Peyer's patch (tissue), 4 donors: Measurements from ENCODE around the gene PLA2G2F. TPM values are rescaled to one million over a fixed set of nuclear protein-coding genes. Genes with fewer than 3 reads are reported as not detected.

Experiments
- DNase-seq, 3 donors: peaks; one replicate each; pipeline ENCODE4 v3.0.0-alpha.2; 2017 to 2019
- H3K27ac ChIP-seq, 4 donors: fragments of 200-600 bp; sonication (generic); one replicate each; pipeline ENCODE4 v1.5.1; 2016 to 2019
- H3K27me3 ChIP-seq, 2 donors: fragments of 200-600 bp; sonication (generic); one replicate each; pipeline ENCODE4 v1.5.1; 2019
- H3K36me3 ChIP-seq, 3 donors: fragments of 200-600 bp; sonication (generic); one replicate each; pipeline ENCODE4 v1.5.1; 2016 to 2019
- H3K4me1 ChIP-seq, 4 donors: fragments of 200-600 bp; sonication (generic); one replicate each; pipeline ENCODE4 v1.5.1; 2016 to 2019
- H3K4me3 ChIP-seq, 4 donors: fragments of 200-600 bp; sonication (generic); 1 replicate in 3 of 4; 2 replicates in 1 of 4; pipeline ENCODE4 v1.5.1; 2016 to 2019; ENCODE audit warnings: mild to moderate bottlenecking in 1 of 4
- H3K9me3 ChIP-seq, 4 donors: fragments of 200-600 bp; sonication (generic); one replicate each; pipeline ENCODE4 v1.5.1; 2016 to 2019; ENCODE audit warnings: mild to moderate bottlenecking in 1 of 4
- POLR2A ChIP-seq, 2 donors: fragments of 450-650 bp; IDR thresholded peaks; one replicate each; pipeline ENCODE4 v1.5.1; 2017; ENCODE audit warnings: antibody characterized with exemption in 2 of 2, mild to moderate bottlenecking in 2 of 2, moderate library complexity in 2 of 2
- total RNA-seq, 4 donors: library from RNA; depleted of rRNA; stranded (reverse); fragments of >200 nt; gene quantifications; one replicate each; pipeline ENCODE4 v1.1.0, GENCODE V29; 2016
- TF ChIP-seq, protein P1 (sequence below), 6 experiments: fragments of 450-650 bp in 4 of 6; fragments of 200-600 bp in 2 of 6; sonication (generic) in 1 of 6; IDR thresholded peaks; one replicate each; pipeline ENCODE4 v1.5.1; 2017 to 2019; ENCODE audit warnings: antibody characterized with exemption in 6 of 6, mild to moderate bottlenecking in 3 of 6, moderate library complexity in 1 of 6

PLA2G2F gene
- total RNA-seq, 4 donors from 2014 or later: 0.27 to 0.35 TPM; not detected in 2

DNA sequence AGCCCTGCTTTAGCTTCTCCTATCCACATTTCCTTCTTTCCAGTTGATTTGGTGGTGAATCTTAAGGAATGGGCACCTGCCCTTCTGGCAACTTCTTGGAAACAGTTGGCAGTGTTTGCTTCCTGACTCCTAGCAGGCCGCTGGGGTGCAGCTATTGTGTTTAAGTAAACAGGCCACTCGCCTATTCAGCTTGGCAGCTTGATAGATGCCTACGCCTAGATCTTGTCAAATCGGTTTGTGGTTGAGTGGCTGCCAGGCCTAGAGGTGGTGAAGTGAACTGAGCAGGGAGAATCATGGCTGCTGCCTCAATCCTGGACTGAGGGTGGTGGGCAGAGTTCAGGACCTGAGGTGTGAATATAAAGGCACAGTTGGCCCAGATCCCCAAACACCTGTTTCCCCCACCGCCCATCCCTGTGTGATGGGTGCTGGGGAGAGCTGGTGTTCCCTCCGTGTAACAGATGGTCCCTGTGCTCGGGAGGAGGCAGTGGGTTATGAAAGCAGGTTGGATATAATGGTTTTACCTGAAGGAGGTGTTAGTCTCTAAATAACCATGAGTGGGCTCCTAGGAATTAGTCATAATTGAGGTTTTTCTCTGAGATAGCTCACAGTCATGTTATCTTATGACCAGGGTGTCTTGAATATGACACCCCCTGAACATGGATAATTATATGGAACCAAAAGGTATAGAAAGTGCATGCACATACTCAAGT is 48.1 kb downstream of the PLA2G2F start:
- peaks cover 0 to 32% (median 5%) of the 10 kb centered on the region in 4 donors for H3K4me1 ChIP-seq
- peak overlapping the region in 1 of 4 donors; percentile 66 for H3K4me3 ChIP-seq
- no peaks in the 10 kb centered on the region for H3K27me3 ChIP-seq
- H3K27ac ChIP-seq: peak overlapping the region in 2 of 4 donors; percentile 65 to 91
- H3K36me3 ChIP-seq: no peaks in the 10 kb centered on the region
- DNase-seq: no peak
- no peaks in the 10 kb centered on the region for H3K9me3 ChIP-seq
- TF ChIP-seq, protein P1, sequence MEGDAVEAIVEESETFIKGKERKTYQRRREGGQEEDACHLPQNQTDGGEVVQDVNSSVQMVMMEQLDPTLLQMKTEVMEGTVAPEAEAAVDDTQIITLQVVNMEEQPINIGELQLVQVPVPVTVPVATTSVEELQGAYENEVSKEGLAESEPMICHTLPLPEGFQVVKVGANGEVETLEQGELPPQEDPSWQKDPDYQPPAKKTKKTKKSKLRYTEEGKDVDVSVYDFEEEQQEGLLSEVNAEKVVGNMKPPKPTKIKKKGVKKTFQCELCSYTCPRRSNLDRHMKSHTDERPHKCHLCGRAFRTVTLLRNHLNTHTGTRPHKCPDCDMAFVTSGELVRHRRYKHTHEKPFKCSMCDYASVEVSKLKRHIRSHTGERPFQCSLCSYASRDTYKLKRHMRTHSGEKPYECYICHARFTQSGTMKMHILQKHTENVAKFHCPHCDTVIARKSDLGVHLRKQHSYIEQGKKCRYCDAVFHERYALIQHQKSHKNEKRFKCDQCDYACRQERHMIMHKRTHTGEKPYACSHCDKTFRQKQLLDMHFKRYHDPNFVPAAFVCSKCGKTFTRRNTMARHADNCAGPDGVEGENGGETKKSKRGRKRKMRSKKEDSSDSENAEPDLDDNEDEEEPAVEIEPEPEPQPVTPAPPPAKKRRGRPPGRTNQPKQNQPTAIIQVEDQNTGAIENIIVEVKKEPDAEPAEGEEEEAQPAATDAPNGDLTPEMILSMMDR (IDR thresholded peaks at IDR 0.05): peak in 2 of 6 experiments; percentile 19 to 24
- no peak for TF ChIP-seq POLR2A (IDR thresholded peaks at IDR 0.05)

DNA sequence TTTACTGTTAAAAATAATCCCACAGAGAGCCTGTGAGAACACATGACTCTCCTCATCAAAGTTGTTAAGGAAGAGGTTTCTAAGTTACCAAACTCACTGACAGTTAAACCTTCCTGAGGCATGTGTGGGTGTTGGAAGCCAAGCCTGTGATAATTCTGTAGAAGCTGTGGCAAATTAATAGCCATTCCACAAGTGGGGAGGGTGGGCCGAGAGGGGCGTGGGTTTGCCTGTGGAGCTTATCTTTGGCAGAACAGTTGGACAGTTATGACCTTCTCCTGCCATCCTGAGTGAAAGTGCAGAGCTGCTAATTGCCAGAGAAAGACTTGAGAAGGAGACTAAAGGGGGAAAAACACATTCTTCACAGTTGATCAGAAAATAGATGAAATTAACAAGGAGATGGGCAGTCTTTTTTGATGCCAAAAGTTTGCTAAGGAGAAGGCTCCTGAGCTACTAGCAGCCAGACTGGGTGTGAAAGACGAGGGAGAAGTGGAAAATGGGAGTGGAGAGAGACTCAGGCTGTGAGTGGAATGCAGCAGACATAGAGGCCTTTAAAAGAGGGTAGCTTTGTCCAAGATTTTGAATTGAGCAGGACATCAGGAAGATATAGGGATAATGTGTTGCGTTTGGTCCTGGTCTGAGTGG is 48.8 kb downstream of the PLA2G2F start:
- no peaks in the 10 kb centered on the region for H3K9me3 ChIP-seq
- no peak for DNase-seq
- peak overlapping the region in 2 of 4 donors; percentile 65 to 91 for H3K27ac ChIP-seq
- no peak for TF ChIP-seq POLR2A (IDR thresholded peaks at IDR 0.05)
- TF ChIP-seq, protein P1 (IDR thresholded peaks at IDR 0.05): no peak
- H3K36me3 ChIP-seq: no peaks in the 10 kb centered on the region
- H3K4me1 ChIP-seq: peaks cover 0 to 36% (median 5%) of the 10 kb centered on the region in 4 donors
- no peaks in the 10 kb centered on the region for H3K27me3 ChIP-seq
- peak overlapping the region in 1 of 4 donors; percentile 66 for H3K4me3 ChIP-seq

DNA sequence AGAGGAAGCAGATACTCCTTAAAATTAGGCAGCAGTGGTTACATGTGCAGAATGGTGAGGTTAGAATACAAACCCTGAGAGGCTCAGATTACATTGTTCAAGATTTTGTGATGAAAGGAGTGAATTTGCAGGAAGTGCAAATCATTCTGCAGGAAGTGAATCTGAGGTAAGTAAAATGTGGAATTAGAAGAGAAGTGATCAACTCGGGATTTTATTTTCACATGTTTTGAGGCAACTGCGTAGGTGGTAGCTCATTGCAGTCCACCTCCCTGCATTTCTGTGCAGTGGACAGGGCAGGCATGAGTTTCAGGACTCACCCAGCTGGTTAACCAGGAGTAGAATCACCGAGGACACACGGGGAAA is 49.3 kb downstream of the PLA2G2F start:
- peaks cover 0 to 37% (median 5%) of the 10 kb centered on the region in 4 donors for H3K4me1 ChIP-seq
- peak overlapping the region in 2 of 4 donors; percentile 65 to 91 for H3K27ac ChIP-seq
- TF ChIP-seq, protein P1 (IDR thresholded peaks at IDR 0.05): no peak
- no peak for TF ChIP-seq POLR2A (IDR thresholded peaks at IDR 0.05)
- H3K9me3 ChIP-seq: no peaks in the 10 kb centered on the region
- no peak for DNase-seq
- no peak overlapping the region for H3K4me3 ChIP-seq
- H3K27me3 ChIP-seq: no peaks in the 10 kb centered on the region
- H3K36me3 ChIP-seq: no peaks in the 10 kb centered on the region

DNA sequence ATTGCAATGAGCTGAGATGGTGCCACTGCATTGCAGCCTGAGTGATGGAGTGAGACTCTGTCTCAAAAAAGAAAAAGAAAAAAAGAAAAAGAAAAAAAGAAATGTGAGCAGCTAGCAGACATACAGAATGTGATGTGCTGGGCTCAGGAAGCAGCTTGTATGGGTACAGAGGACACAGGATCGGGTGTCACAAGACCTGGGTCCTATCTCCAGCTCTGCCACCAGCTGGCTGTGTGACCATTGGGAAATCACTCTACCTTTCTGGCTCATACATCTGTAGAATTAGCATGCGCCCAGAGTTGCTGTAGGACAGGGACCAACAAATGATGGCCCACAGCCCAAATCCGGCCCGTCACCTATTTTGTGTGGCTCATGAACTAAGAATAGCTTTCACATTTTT is 50.5 kb downstream of the PLA2G2F start:
- no peaks in the 10 kb centered on the region for H3K9me3 ChIP-seq
- no peak for TF ChIP-seq POLR2A (IDR thresholded peaks at IDR 0.05)
- TF ChIP-seq, protein P1 (IDR thresholded peaks at IDR 0.05): no peak
- H3K4me1 ChIP-seq: peaks cover 0 to 40% (median 5%) of the 10 kb centered on the region in 4 donors
- H3K36me3 ChIP-seq: no peaks in the 10 kb centered on the region
- no peak overlapping the region for H3K27ac ChIP-seq
- no peak overlapping the region for H3K4me3 ChIP-seq
- DNase-seq: no peak
- no peaks in the 10 kb centered on the region for H3K27me3 ChIP-seq

DNA sequence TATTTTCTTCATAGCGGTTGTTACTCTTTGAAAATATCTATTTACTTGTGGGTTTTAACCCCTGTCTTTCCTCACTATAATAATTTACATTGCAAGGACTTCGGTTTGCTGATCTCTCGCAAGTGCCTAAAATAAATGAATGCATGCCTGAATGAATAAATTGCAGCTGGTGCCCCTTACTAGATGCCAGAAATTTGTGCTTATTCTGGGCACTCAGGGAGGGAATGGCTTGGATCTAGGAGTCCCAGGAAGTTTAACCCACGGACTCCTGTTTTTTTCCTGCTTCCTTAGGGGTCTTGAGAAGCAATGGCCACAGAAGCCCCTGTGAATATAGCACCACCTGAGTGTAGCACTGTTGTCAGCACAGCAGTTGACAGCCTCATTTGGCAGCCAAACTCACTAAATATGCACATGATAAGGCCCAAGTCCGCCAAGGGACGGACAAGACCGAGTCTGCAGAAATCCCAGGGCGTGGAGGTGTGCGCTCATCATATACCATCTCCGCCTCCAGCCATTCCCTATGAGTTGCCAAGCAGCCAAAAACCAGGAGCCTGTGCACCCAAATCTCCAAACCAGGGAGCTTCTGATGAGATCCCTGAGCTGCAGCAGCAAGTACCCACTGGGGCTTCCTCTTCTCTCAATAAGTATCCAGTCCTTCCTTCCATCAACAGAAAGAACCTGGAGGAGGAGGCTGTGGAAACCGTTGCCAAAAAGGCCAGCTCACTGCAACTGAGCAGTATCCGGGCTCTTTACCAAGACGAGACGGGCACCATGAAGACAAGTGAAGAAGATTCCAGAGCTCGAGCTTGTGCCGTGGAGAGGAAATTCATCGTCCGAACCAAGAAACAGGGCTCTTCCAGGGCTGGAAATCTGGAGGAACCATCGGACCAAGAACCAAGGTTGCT is 51.4 kb downstream of the PLA2G2F start:
- TF ChIP-seq, protein P1 (IDR thresholded peaks at IDR 0.05): no peak
- TF ChIP-seq POLR2A (IDR thresholded peaks at IDR 0.05): no peak
- peaks cover 0 to 46% (median 7%) of the 10 kb centered on the region in 4 donors for H3K4me1 ChIP-seq
- no peaks in the 10 kb centered on the region for H3K36me3 ChIP-seq
- no peaks in the 10 kb centered on the region for H3K27me3 ChIP-seq
- no peak overlapping the region for H3K27ac ChIP-seq
- no peaks in the 10 kb centered on the region for H3K9me3 ChIP-seq
- H3K4me3 ChIP-seq: no peak overlapping the region
- DNase-seq: no peak
